IPS-15b (cell line): ENCODE data around the gene AMFR.

Experiments
- H3K27me3 ChIP-seq: one replicate; pipeline ENCODE4 v1.6.1; 2013; ENCODE audit warnings: low read length; ENCODE audit not compliant: control insufficient read depth, insufficient read depth
- H3K36me3 ChIP-seq: one replicate; pipeline ENCODE4 v1.6.1; 2013; ENCODE audit warnings: low read length; ENCODE audit not compliant: control insufficient read depth, insufficient read depth
- H3K4me1 ChIP-seq: one replicate; pipeline ENCODE4 v1.6.1; 2013; ENCODE audit warnings: mild to moderate bottlenecking, low read length; ENCODE audit not compliant: control insufficient read depth, insufficient read depth
- H3K4me3 ChIP-seq: one replicate; pipeline ENCODE4 v1.5.1; 2013; ENCODE audit warnings: low read depth, low read length
- H3K9ac ChIP-seq: one replicate; pipeline ENCODE4 v1.6.1; 2013; ENCODE audit warnings: low read depth, mild to moderate bottlenecking, low read length
- H3K9me3 ChIP-seq: one replicate; pipeline ENCODE4 v1.6.1; 2013; ENCODE audit warnings: mild to moderate bottlenecking, low read length; ENCODE audit not compliant: control insufficient read depth, insufficient read depth

Gene AMFR

GRCh38 chr16:56340416-56340815, 84.9 kb downstream of the AMFR start:
- Histone ChIP-seq H3K27me3 (no peaks in the 10 kb centered on the region), H3K4me3 (no peak overlapping the region), H3K36me3 (peaks cover 7% of the 10 kb centered on the region), H3K9ac (no peak overlapping the region), H3K4me1 (no peaks in the 10 kb centered on the region), H3K9me3 (no peaks in the 10 kb centered on the region)

- Histone ChIP-seq H3K36me3 (peaks cover 7% of the 10 kb centered on the region), H3K9ac (no peak overlapping the region), H3K9me3 (no peaks in the 10 kb centered on the region), H3K4me3 (no peak overlapping the region), H3K27me3 (no peaks in the 10 kb centered on the region), H3K4me1 (no peaks in the 10 kb centered on the region)
These were observed 85.7 kb downstream of the AMFR start for GRCh38 chr16:56339431-56340195.

- H3K27me3 ChIP-seq = no peaks in the 10 kb centered on the region
- H3K4me1 ChIP-seq = no peaks in the 10 kb centered on the region
- peaks cover 2% of the 10 kb centered on the region for H3K36me3 ChIP-seq
- H3K9me3 ChIP-seq = no peaks in the 10 kb centered on the region
- no peak overlapping the region for H3K9ac ChIP-seq
- no peak overlapping the region for H3K4me3 ChIP-seq
These were observed 86.6 kb downstream of the AMFR start for GRCh38 chr16:56338566-56339318.

- Histone ChIP-seq H3K36me3 (peaks cover 2% of the 10 kb centered on the region), H3K4me3 (no peak overlapping the region), H3K9me3 (no peaks in the 10 kb centered on the region), H3K27me3 (no peaks in the 10 kb centered on the region), H3K9ac (no peak overlapping the region), H3K4me1 (no peaks in the 10 kb centered on the region)
These were observed 87.5 kb downstream of the AMFR start for GRCh38 chr16:56337858-56338325.

GRCh38 chr16:56337131-56337857, 88.1 kb downstream of the AMFR start:
- Histone ChIP-seq H3K27me3 (no peaks in the 10 kb centered on the region), H3K4me3 (no peak overlapping the region), H3K9ac (no peak overlapping the region), H3K9me3 (no peaks in the 10 kb centered on the region), H3K4me1 (no peaks in the 10 kb centered on the region), H3K36me3 (peaks cover 2% of the 10 kb centered on the region)

GRCh38 chr16:56336711-56337110, 88.6 kb downstream of the AMFR start:
- Histone ChIP-seq H3K27me3 (no peaks in the 10 kb centered on the region), H3K4me1 (no peaks in the 10 kb centered on the region), H3K4me3 (no peak overlapping the region), H3K9ac (no peak overlapping the region), H3K36me3 (peaks cover 2% of the 10 kb centered on the region), H3K9me3 (no peaks in the 10 kb centered on the region)

- Histone ChIP-seq H3K9ac (no peak overlapping the region), H3K4me1 (no peaks in the 10 kb centered on the region), H3K27me3 (no peaks in the 10 kb centered on the region), H3K4me3 (no peak overlapping the region), H3K9me3 (no peaks in the 10 kb centered on the region), H3K36me3 (peaks cover 2% of the 10 kb centered on the region)
These were observed 89.2 kb downstream of the AMFR start for GRCh38 chr16:56336071-56336688.

- Histone ChIP-seq H3K9me3 (no peaks in the 10 kb centered on the region), H3K9ac (no peak overlapping the region), H3K4me1 (no peaks in the 10 kb centered on the region), H3K36me3 (no peaks in the 10 kb centered on the region), H3K27me3 (no peaks in the 10 kb centered on the region), H3K4me3 (no peak overlapping the region)
These were observed 90.6 kb downstream of the AMFR start for GRCh38 chr16:56334761-56335160.

GRCh38 chr16:56332464-56333079, 92.8 kb downstream of the AMFR start:
- no peaks in the 10 kb centered on the region for H3K27me3 ChIP-seq
- no peaks in the 10 kb centered on the region for H3K4me1 ChIP-seq
- peaks cover 3% of the 10 kb centered on the region for H3K36me3 ChIP-seq
- H3K4me3 ChIP-seq = no peak overlapping the region
- H3K9me3 ChIP-seq = no peaks in the 10 kb centered on the region
- H3K9ac ChIP-seq = no peak overlapping the region

GRCh38 chr16:56331915-56332314, 93.4 kb downstream of the AMFR start:
- no peaks in the 10 kb centered on the region for H3K27me3 ChIP-seq
- peaks cover 3% of the 10 kb centered on the region for H3K36me3 ChIP-seq
- no peak overlapping the region for H3K9ac ChIP-seq
- H3K4me1 ChIP-seq = no peaks in the 10 kb centered on the region
- H3K9me3 ChIP-seq = no peaks in the 10 kb centered on the region
- no peak overlapping the region for H3K4me3 ChIP-seq

- no peaks in the 10 kb centered on the region for H3K27me3 ChIP-seq
These were observed 93.9 kb downstream of the AMFR start for GRCh38 chr16:56331399-56331798.

More at GRCh38 chr16:56331399-56331798, 93.9 kb downstream of the AMFR start:
- Histone ChIP-seq H3K36me3 (peaks cover 3% of the 10 kb centered on the region), H3K4me3 (no peak overlapping the region), H3K9ac (no peak overlapping the region), H3K4me1 (no peaks in the 10 kb centered on the region), H3K9me3 (no peaks in the 10 kb centered on the region)
